Neural progenitor cell (in vitro differentiated cells): Measurements from ENCODE around the gene PRUNE1. TPM values are rescaled to one million over a fixed set of nuclear protein-coding genes. Genes with fewer than 3 reads are reported as not detected.

Experiments
- DNase-seq: peaks from one replicate; pipeline ENCODE4 v3.0.0-alpha.2; 2016; ENCODE audit warnings: low spot score
- H2AFZ ChIP-seq: fragments of 200-600 bp; sonication (generic); replicated peaks from 2 replicates; pipeline ENCODE4 v1.6.1; 2016; ENCODE audit warnings: antibody characterized with exemption
- H3F3A ChIP-seq: fragments of 200-600 bp; sonication (generic); 2 replicates; pipeline ENCODE4 v1.6.1; 2016; ENCODE audit warnings: antibody characterized with exemption, low read depth
- H3K27ac ChIP-seq: fragments of 200-600 bp; sonication (generic); 2 replicates; pipeline ENCODE4 v1.5.1; 2016; ENCODE audit warnings: mild to moderate bottlenecking
- H3K27me3 ChIP-seq: fragments of 200-600 bp; sonication (generic); 2 replicates; pipeline ENCODE4 v1.6.1; 2016; ENCODE audit warnings: mild to moderate bottlenecking, moderate library complexity
- H3K36me3 ChIP-seq: fragments of 200-600 bp; sonication (generic); 2 replicates; pipeline ENCODE4 v1.5.1; 2016
- H3K4me1 ChIP-seq: fragments of 200-600 bp; sonication (generic); 2 replicates; pipeline ENCODE4 v1.6.1; 2016; ENCODE audit warnings: mixed run types
- H3K4me2 ChIP-seq: fragments of 200-600 bp; sonication (generic); 2 replicates; pipeline ENCODE4 v1.6.1; 2016
- H3K4me3 ChIP-seq: fragments of 200-600 bp; sonication (generic); 2 replicates; pipeline ENCODE4 v1.5.1; 2016
- H3K79me2 ChIP-seq: fragments of 200-600 bp; sonication (generic); 2 replicates; pipeline ENCODE4 v1.6.1; 2016; ENCODE audit warnings: low read depth
- H3K9ac ChIP-seq: fragments of 200-600 bp; sonication (generic); 2 replicates; pipeline ENCODE4 v1.6.1; 2016
- H3K9me3 ChIP-seq: fragments of 200-600 bp; sonication (generic); 2 replicates; pipeline ENCODE4 v1.5.1; 2016; ENCODE audit warnings: low read depth
- H4K20me1 ChIP-seq: fragments of 200-600 bp; sonication (generic); 2 replicates; pipeline ENCODE4 v1.6.1; 2016; ENCODE audit warnings: low read depth
- H3K27ac Mint-ChIP-seq: 3 replicates; pipeline ENCODE4 v1.8.0; 2021; ENCODE audit warnings: mixed read lengths
- H3K27me3 Mint-ChIP-seq: 2 replicates; pipeline ENCODE4 v1.8.0; 2022; ENCODE audit warnings: low read depth, mild to moderate bottlenecking, inconsistent platforms, moderate library complexity, mixed read lengths; ENCODE audit not compliant: insufficient read depth
- H3K36me3 Mint-ChIP-seq: 3 replicates; pipeline ENCODE4 v1.8.0; 2021; ENCODE audit warnings: mixed read lengths
- H3K4me1 Mint-ChIP-seq: 3 replicates; pipeline ENCODE4 v1.8.0; 2021; ENCODE audit warnings: mixed read lengths
- H3K4me3 Mint-ChIP-seq: 3 replicates; pipeline ENCODE4 v1.8.0; 2021; ENCODE audit warnings: mild to moderate bottlenecking, moderate library complexity, mixed read lengths
- H3K9me3 Mint-ChIP-seq: 3 replicates; pipeline ENCODE4 v1.8.0; 2020; ENCODE audit warnings: mixed read lengths
- CTCF ChIP-seq: fragments of 200-600 bp; sonication (generic); IDR thresholded peaks from 2 replicates; pipeline ENCODE4 v1.5.1; 2017; ENCODE audit warnings: antibody characterized with exemption, mild to moderate bottlenecking
- EZH2 ChIP-seq: fragments of 200-600 bp; sonication (generic); IDR thresholded peaks from 2 replicates; pipeline ENCODE4 v1.6.1; 2017; ENCODE audit warnings: antibody characterized with exemption, mild to moderate bottlenecking, moderate library complexity
- EZH2phosphoT487 ChIP-seq: fragments of 200-600 bp; sonication (generic); IDR thresholded peaks from 2 replicates; pipeline ENCODE4 v1.6.1; 2017; ENCODE audit warnings: antibody characterized with exemption
- total RNA-seq: library from RNA; depleted of rRNA; stranded (reverse); fragments of >200 nt; gene quantifications from 2 replicates; pipeline ENCODE4 v1.2.3, GENCODE V29; 2015; ENCODE audit warnings: low replicate concordance

PRUNE1 gene
- total RNA-seq, 1 donor from 2014 or later: 27.0 TPM

- H3K79me2 ChIP-seq: peaks cover 11% of the 10 kb centered on the region
- peaks cover 25% of the 10 kb centered on the region for H3F3A ChIP-seq
- no peak for DNase-seq
- TF ChIP-seq EZH2 (no peak), EZH2phosphoT487 (no peak), CTCF (no peak)
- no peaks in the 10 kb centered on the region for H3K36me3 ChIP-seq
- peak overlapping the region; percentile 92 for H3K4me2 ChIP-seq
- peak overlapping the region; percentile 93 for H2AFZ ChIP-seq
- Mint-ChIP-seq H3K36me3 (peaks cover 12% of the 10 kb centered on the region), H3K9me3 (no peaks in the 10 kb centered on the region), H3K4me3 (peak overlapping the region; percentile 97), H3K27ac (peak overlapping the region; percentile 100), H3K4me1 (peaks cover 52% of the 10 kb centered on the region), H3K27me3 (peaks cover 5% of the 10 kb centered on the region)
- peak overlapping the region; percentile 49 for H3K4me3 ChIP-seq
- H3K4me1 ChIP-seq: peaks cover 21% of the 10 kb centered on the region
- no peaks in the 10 kb centered on the region for H3K27me3 ChIP-seq
- no peak overlapping the region for H3K27ac ChIP-seq
- H3K9me3 ChIP-seq: no peaks in the 10 kb centered on the region
- H3K9ac ChIP-seq: peak overlapping the region; percentile 35
- no peaks in the 10 kb centered on the region for H4K20me1 ChIP-seq
Observed at GRCh38 chr1:151005729-151006319, 2.4 kb upstream of the PRUNE1 start.

GRCh38 chr1:151006327-151007052, 1.8 kb upstream of the PRUNE1 start, which contains the start of gene MINDY1:
TSS of gene MINDY1 (minus strand) at chr1:151006902. CDS start at chr1:151002617, 4,285 bp downstream.
- H3K27ac Mint-ChIP-seq: peak within 1 kb of the TSS; percentile 100
- H3K4me1 Mint-ChIP-seq: peaks cover 52% of the 10 kb centered on the region
- H3K27ac ChIP-seq: peak within 1 kb of the TSS; percentile 59
- H3K4me2 ChIP-seq: peak within 1 kb of the TSS; percentile 92
- peaks cover 9% of the 10 kb centered on the region for H3K36me3 Mint-ChIP-seq
- H3K4me3 ChIP-seq: peak within 1 kb of the TSS; percentile 76
- H4K20me1 ChIP-seq: no peaks in the 10 kb centered on the region
- peaks cover 5% of the 10 kb centered on the region for H3K27me3 Mint-ChIP-seq
- peaks cover 21% of the 10 kb centered on the region for H3K4me1 ChIP-seq
- TF ChIP-seq CTCF (peak; percentile 52), EZH2 (no peak)
- H3K27me3 ChIP-seq: no peaks in the 10 kb centered on the region
- DNase-seq: peak; percentile 90
- peak within 1 kb of the TSS; percentile 97 for H3K4me3 Mint-ChIP-seq
- no peaks in the 10 kb centered on the region for H3K9me3 ChIP-seq
- no peaks in the 10 kb centered on the region for H3K36me3 ChIP-seq
- H3K9ac ChIP-seq: peak within 1 kb of the TSS; percentile 35
- H3F3A ChIP-seq: peaks cover 25% of the 10 kb centered on the region
- peaks cover 11% of the 10 kb centered on the region for H3K79me2 ChIP-seq
- no peaks in the 10 kb centered on the region for H3K9me3 Mint-ChIP-seq
- peak within 1 kb of the TSS; percentile 93 for H2AFZ ChIP-seq

DNA sequence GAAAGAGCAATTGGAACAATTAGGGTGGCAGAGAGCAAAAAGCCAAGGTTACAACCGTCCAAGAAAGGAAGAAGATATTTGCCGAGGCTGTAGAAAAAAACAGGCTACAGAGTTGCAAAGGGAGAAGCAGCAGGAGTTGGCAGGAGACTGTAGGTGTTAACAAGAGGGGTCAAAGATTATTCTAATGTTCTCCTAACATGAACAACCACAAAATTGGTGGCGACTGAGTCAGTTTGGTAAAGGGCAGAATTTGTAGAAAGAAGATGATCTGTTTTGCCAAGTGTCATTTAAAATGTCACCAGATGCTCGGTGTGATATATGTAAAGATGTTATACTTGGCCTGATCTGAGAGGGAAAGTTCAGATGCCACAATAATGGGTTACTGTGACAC, 401 bp upstream of the PRUNE1 start:
- Histone ChIP-seq H3K27ac (no peak overlapping the region), H3K4me3 (peak overlapping the region; percentile 76), H3K4me1 (peaks cover 21% of the 10 kb centered on the region), H3K4me2 (peak overlapping the region; percentile 64), H3K27me3 (no peaks in the 10 kb centered on the region), H3K9ac (no peak overlapping the region), H3K36me3 (no peaks in the 10 kb centered on the region), H3K79me2 (peaks cover 11% of the 10 kb centered on the region), H3K9me3 (no peaks in the 10 kb centered on the region), H4K20me1 (no peaks in the 10 kb centered on the region), H2AFZ (peak overlapping the region; percentile 93), H3F3A (peaks cover 25% of the 10 kb centered on the region)
- DNase-seq: no peak
- peaks cover 3% of the 10 kb centered on the region for H3K27me3 Mint-ChIP-seq
- peak overlapping the region; percentile 97 for H3K4me3 Mint-ChIP-seq
- no peaks in the 10 kb centered on the region for H3K9me3 Mint-ChIP-seq
- H3K4me1 Mint-ChIP-seq: peaks cover 49% of the 10 kb centered on the region
- peaks cover 3% of the 10 kb centered on the region for H3K36me3 Mint-ChIP-seq
- peak overlapping the region; percentile 100 for H3K27ac Mint-ChIP-seq
- TF ChIP-seq CTCF (no peak), EZH2phosphoT487 (no peak), EZH2 (no peak)
